Measurements from ENCODE around the gene SPSB2.

GRCh38 chr12:6831450-6831995, 41.6 kb downstream of the SPSB2 start:
- TF ChIP-seq EZH2phosphoT487 (IDR thresholded peaks at IDR 0.05; ENCODE audit: borderline replicate concordance, low read length) (no peak), CTCF (IDR thresholded peaks at IDR 0.05; ENCODE audit: low read depth, low read length, poor library complexity, severe bottlenecking) (no peak)
